Pancreas (tissue), 10 donors: Measurements from ENCODE around the gene APOOL. TPM values are rescaled to one million over a fixed set of nuclear protein-coding genes. Genes with fewer than 3 reads are reported as not detected.
A peak's percentile ranks its signal among the peaks of the same experiment; 100 is the strongest.
"Not testable (repeated sequence)": the region's sequence is repeated elsewhere in the genome, so short reads cannot be mapped to it uniquely, and the experiment has no call there.

Experiments used
- ATAC-seq, 4 donors: fragments of 200-7000 bp; cut with Tn5 transposase; one replicate each; pipeline versions ENCODE4 v1.8.0 to v1.9.1; 2020; ENCODE audit warnings: mild to moderate bottlenecking in 4 of 4, moderate library complexity in 4 of 4
- DNase-seq, 6 donors: peaks; one replicate each; pipeline ENCODE4 v3.0.0-alpha.2; 2020
- FAIRE-seq: peaks from 2 replicates; lab custom pipeline; 2012; peaks lifted over from hg19 to GRCh38; lab: Jason Lieb, UNC
- H3K27ac ChIP-seq, 4 donors: fragments of 200-600 bp; sonication (generic); 1 replicate in 3 of 4; 2 replicates in 1 of 4; pipeline versions ENCODE4 v1.5.0 to v1.8.0; 2020
- H3K27me3 ChIP-seq, 4 donors: fragments of 200-600 bp; one replicate each; pipeline ENCODE4 v1.8.0; 2021
- H3K36me3 ChIP-seq, 3 donors: fragments of 200-600 bp; sonication (generic) in 1 of 3; one replicate each; pipeline versions ENCODE4 v1.5.0 to v1.8.0; 2020 to 2021
- H3K4me1 ChIP-seq, 3 donors: fragments of 200-600 bp; one replicate each; pipeline ENCODE4 v1.8.0; 2021
- H3K4me3 ChIP-seq, 4 donors: fragments of 200-600 bp; sonication (generic) in 2 of 4; one replicate each; pipeline versions ENCODE4 v1.5.0 to v1.8.0; 2020 to 2021
- H3K9me3 ChIP-seq, 4 donors: fragments of 200-600 bp; one replicate each; pipeline ENCODE4 v1.8.0; 2021
- CTCF ChIP-seq, 4 donors: fragments of 200-600 bp; sonication (generic) in 3 of 4; IDR thresholded peaks; one replicate each; pipeline versions ENCODE4 v1.5.0 to v1.8.0; 2021; ENCODE audit warnings: antibody characterized with exemption in 4 of 4
- WGBS, 2 donors: extraction: QIAGEN DNeasy Blood & Tissue Kit; methylation state at CpG; one replicate each; pipeline ENCODE4 v1.1.7; 2013; 5-methylcytosine and 5-hydroxymethylcytosine counted together
- intact Hi-C, 3 donors: fragments of 100-400 bp; cut with DNase I; formaldehyde crosslinking; loops; one replicate each; pipeline versions ENCODE4 v1.11.1 to v1.14.2; 2022
- polyA plus RNA-seq, 2 donors: library from polyadenylated mRNA; stranded (reverse); fragments of 200-250 nt; gene quantifications; one replicate each; pipeline ENCODE4 v1.2.3, GENCODE V29; 2013
- total RNA-seq, 6 donors: library from RNA; stranded (reverse); fragmentation: NEBNext Ultra II Directional in 4 of 6; extraction: Animal tissue kit (Norgen Biotek cat#: 25700) in 4 of 6; gene quantifications; one replicate each; pipeline versions ENCODE4 v1.2.1 to v1.2.4, GENCODE V29; 2021 to 2023
- donor health status: healthy with polysubstance abuse.
- donor health status: DM: no; HTN: no; CAD: no; lungs with moderate emphysema.
- donor health status: DM: no; HTN: no; CAD: no.
- donor health status: control.
- donor health status: control.
- donor health status: Bipolar disorder and iron deficiency.
- donor health status: DM: yes; HTN: yes; CAD: no.
- donor health status: DM: no; HTN: no; CAD: no.
- donor health status: DM: no; HTN: no; CAD: no.
- donor health status: DM: yes; HTN: yes; CAD: no.

The APOOL gene
- total and polyA plus RNA-seq, 8 donors, result 2.7 to 13.7 (median 9.9) TPM

DNA sequence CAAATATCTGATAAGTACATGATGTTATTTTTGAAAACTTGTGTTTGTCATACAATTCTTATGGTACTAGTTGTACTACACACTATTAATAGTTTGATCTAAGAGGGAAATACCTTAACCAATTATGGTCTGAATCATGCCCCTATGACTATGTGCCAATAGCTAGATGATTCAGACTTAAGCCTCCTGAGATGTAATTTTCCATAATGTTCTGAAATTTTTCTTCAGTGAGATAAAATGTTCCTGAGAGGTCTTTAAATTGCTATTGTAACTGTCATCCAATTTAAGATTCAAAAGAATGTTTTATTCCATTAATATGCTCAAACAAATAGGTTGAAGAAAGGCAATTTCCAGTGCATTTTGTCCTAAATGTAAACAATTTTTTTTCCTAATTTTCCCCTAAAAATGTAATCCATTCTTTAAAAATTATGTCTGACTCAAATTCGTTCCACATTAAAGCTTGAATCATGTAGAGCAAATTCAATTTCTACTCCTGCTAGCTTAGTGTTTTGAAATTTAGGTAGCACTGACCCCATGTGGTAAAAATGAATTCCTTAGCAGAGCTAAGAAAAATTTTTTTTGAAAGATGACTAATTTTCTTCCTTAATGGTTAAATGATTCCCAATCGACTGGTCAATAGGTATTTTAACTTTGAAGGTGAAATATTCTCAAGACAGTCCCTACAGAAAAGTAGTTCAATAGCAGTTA is 49.1 kb downstream of the APOOL start:
- no peaks in the 10 kb centered on the region for H3K36me3 ChIP-seq
- 31 to 39% methylated on average over 2 of the region's 2 CpGs for WGBS, 2 donors
- FAIRE-seq, result no peak
- ATAC-seq, result no peak
- TF ChIP-seq CTCF (IDR thresholded peaks at IDR 0.05), result no peak
- H3K9me3 ChIP-seq, result no peaks in the 10 kb centered on the region
- no peak for DNase-seq
- intact Hi-C loops, result no loop called here
- H3K4me1 ChIP-seq, result no peaks in the 10 kb centered on the region
- no peaks in the 10 kb centered on the region for H3K27me3 ChIP-seq
- no peak overlapping the region for H3K27ac ChIP-seq
- H3K4me3 ChIP-seq, result no peak overlapping the region

DNA sequence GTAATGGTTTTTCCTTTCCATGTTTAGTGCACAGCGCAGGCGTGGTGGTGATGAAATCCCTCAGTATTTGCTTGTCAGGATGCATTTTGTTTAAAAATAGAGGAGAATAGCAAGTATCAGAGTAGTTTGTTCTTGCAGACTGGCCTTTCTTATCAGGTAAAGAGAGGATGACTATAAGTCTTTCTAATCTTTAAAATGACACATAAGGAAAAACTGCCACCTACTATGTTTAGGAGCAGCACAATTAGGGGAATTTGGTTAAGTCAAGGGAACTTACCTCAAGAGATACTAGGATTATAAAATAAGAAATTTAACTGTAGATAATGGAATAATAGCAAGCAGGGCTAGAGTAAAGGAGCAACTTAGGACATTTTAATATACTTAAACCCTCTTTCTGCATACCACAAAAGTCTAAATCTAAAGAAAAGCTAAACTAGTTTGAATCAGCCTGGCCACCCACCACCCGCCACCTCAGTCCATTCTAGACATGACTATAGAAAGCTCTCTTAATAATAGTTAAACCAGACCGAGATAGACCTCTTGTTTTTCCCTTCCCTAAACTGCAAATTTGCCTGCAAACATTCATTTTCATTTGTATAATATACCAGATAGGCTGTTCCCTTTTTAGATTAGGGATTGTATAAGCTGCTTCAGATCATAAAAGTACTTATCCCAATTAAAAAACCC is 62.0 kb downstream of the APOOL start:
- H3K36me3 ChIP-seq, result no peaks in the 10 kb centered on the region
- FAIRE-seq (no peak), DNase-seq (no peak), ATAC-seq (no peak)
- no peak for TF ChIP-seq CTCF (IDR thresholded peaks at IDR 0.05)
- intact Hi-C loops, result no loop called here
- H3K27me3 ChIP-seq, result no peaks in the 10 kb centered on the region
- no peak overlapping the region for H3K4me3 ChIP-seq
- 50 to 69% methylated on average over 4 of the region's 4 CpGs for WGBS, 2 donors
- no peaks in the 10 kb centered on the region for H3K4me1 ChIP-seq
- H3K27ac ChIP-seq, result no peak overlapping the region
- H3K9me3 ChIP-seq, result no peaks in the 10 kb centered on the region

- H3K36me3 ChIP-seq, H3K4me3 ChIP-seq, DNase-seq, H3K27ac ChIP-seq, ATAC-seq, intact Hi-C loops, H3K4me1 ChIP-seq, H3K27me3 ChIP-seq, FAIRE-seq, H3K9me3 ChIP-seq: not testable (repeated sequence)
- WGBS, 2 donors, result 86 to 97% methylated on average over 1 of the region's 1 CpG
Measured at GRCh38 chrX:85077247-85077646, 73.6 kb downstream of the APOOL start.

GRCh38 chrX:85084770-85085393 is 81.2 kb downstream of the APOOL start:
- H3K27me3 ChIP-seq, result no peaks in the 10 kb centered on the region

More at GRCh38 chrX:85084770-85085393, 81.2 kb downstream of the APOOL start:
- no peaks in the 10 kb centered on the region for H3K9me3 ChIP-seq
- no peak overlapping the region for H3K4me3 ChIP-seq
- WGBS, 2 donors, result 38 to 64% methylated on average over 2 of the region's 2 CpGs
- TF ChIP-seq CTCF (IDR thresholded peaks at IDR 0.05), result peak; percentile 55 to 78 (median 74)
- peak; percentile 98 for FAIRE-seq
- intact Hi-C loops, result no loop called here
- H3K36me3 ChIP-seq, result no peaks in the 10 kb centered on the region
- H3K4me1 ChIP-seq, result no peaks in the 10 kb centered on the region
- ATAC-seq, result peak in 3 of 4 donors; percentile 61 to 73 (median 70)
- peak in 1 of 6 donors; percentile 22 for DNase-seq
- H3K27ac ChIP-seq, result no peak overlapping the region
